ENCODE results near the gene TLL2.

DNA sequence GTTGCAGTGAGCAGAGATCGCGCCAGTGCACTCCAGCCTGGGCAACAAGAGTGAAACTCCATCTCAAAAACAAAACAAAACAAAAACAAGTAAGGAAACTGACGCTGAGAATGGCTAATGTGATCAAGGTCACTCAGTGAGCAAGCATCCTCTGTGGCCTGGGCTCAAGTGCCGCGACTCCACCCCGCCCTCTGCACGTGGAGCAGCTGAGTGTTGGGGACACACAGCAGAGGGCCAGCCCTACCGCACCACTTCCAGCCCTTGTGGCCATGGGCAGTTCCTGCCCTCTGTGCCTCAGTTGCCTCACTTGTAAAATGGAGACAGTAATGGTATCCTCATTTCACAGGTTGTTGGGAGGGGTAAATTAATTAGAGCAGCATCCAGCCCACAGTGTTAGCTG lies 134.0 kb downstream of the TLL2 start:
- no peak for TF ChIP-seq CTCF (IDR thresholded peaks at IDR 0.05)
- TF ChIP-seq POLR2A (IDR thresholded peaks at IDR 0.05): no peak
